NCI-H146 (cell line): ENCODE data around the gene GNAO1.
"Not testable (repeated sequence)": the region's sequence is repeated elsewhere in the genome, so short reads cannot be mapped to it uniquely, and the experiment has no call there.

Experiments
- DNase-seq: peaks from one replicate; lab custom pipeline; 2025; lab: John Stamatoyannopoulos, UW

The GNAO1 gene

GRCh38 chr16:56365552-56365951, 174.3 kb downstream of the GNAO1 start:
- no peak for DNase-seq

DNA sequence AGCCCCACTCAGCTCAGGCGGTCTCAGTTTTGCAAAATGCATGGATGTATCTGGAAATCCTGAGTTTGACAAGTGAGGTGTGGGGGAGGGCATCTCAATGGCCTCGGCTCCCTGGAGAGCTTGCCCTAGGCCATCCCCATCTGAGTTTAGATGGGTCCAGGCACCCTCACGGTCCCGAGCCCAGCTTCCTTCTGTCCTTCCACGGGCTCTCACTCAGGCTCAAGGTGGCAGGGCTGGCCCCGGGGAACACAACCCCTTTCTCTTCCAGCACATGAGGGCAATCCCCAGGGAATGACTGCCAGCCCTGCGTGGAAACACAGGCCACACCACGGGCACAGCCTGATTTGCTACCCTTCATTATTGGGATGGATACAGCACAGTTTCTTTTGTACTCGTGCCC, 175.7 kb downstream of the GNAO1 start:
- DNase-seq, result no peak

- no peak for DNase-seq
Observed at GRCh38 chr16:56367764-56368163, 176.5 kb downstream of the GNAO1 start.

DNA sequence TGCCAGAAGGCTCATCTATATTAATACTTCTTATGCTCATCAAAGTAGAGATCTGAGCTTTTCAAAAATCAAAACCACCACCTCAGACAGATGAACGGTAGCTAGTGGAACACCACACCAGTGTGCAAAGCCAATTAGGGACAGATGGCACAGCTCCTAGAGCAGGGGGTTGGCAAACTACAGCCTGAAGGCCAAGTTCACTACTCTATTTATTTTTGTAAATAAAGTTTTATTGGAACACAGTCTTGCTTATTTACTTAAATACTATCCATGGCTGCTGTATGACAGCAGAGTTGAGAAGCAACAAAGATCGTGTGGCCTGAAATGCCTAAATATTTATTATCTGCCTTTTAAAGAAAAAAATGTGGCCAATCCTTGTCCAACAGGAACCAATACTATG, 177.3 kb downstream of the GNAO1 start:
- DNase-seq, result no peak

- no peak for DNase-seq
Observed at GRCh38 chr16:56369202-56369601, 177.9 kb downstream of the GNAO1 start.

- DNase-seq, result no peak
Observed at GRCh38 chr16:56370185-56370874, 179.0 kb downstream of the GNAO1 start.

- DNase-seq, result no peak
Observed at GRCh38 chr16:56370875-56371659, 179.8 kb downstream of the GNAO1 start.

GRCh38 chr16:56371660-56371937, 180.3 kb downstream of the GNAO1 start:
- no peak for DNase-seq

DNA sequence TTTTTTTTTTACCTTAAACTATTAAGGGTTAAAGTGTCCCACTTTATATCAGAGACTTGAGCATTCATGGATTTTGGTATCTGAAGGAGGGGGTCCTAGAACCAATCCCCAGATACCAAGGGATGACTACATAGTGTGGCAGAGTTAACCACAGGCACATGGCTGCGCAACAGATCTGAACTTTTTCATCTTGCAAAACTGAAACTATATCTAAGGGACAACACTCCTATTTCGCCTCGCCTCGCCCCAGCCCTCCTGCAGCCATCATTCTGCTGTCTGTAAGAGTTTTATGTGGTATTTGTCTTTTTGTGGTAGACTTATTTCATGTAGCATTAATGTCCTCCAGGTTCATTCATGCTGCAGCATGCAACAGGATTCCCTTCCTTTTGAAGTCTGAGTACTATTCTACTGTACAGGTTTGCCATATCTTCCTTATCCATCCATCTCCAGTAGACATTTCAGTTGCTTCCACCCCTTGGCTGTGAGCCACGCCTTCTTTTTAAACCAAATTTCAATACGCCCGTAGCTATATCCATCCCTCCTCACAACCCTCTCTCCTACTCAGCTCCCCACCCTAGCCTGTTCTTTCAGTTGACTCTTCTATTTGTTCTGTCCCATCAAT, 180.8 kb downstream of the GNAO1 start:
- no peak for DNase-seq

DNA sequence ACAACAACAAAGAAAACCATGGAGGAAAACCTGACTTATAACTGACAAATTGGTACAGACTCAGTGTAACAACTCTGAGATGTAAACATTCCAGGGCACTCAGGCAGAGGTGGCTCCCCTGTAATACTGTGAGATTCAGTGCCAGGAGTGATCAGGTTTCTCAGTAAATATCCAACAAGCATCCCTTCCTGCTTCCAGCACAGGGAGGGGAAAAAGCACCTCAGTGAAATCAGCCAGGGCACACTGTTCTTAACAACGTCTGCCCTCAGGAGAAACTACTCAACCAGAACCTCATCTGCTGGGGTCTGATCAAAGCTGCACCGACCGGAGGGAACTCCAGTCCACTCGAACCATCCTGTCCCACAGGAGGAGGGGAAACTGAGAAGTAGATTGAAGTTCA, 181.7 kb downstream of the GNAO1 start:
- DNase-seq, result no peak

DNA sequence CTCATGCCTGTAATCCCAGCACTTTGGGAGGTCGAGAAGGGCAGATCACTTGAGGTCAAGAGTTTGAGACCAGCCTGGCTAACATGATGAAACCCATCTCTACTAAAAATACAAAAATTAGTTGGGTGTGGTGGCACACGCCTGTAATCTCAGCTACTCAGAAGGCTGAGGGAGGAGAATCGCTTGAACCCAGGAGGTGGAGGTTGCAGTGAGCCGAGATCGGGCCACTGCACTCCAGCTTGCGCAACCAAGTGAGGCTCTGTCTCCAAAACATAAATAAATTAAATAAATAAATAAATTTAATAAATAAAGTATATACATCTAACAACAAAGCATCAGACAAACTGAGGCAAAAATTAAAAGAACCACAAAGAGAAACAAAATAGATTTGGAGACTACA, 184.5 kb downstream of the GNAO1 start:
- DNase-seq, result not testable (repeated sequence)

- DNase-seq, result not testable (repeated sequence)
Observed at GRCh38 chr16:56379044-56379443, 187.8 kb downstream of the GNAO1 start.

- not testable (repeated sequence) for DNase-seq
Observed at GRCh38 chr16:56380778-56381485, 189.6 kb downstream of the GNAO1 start.

DNA sequence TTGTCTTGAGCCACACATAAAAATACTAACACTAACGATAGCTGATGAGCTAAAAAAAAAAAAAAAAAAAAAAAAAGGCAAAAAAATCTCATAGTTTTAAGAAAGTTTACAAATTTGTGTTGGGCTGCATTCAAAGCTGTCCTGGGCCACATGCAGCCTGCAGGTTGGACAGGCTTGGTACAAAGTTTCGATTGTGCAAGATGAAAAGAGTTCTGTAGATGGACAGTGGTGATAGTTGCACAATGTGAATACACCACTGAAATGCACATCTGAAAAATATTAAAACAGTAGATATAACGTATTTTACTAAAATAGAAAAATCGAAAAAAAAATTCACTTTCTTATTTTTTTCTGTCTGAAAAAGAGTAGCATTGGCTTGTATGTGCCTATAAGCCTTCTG, 191.2 kb downstream of the GNAO1 start:
- no peak for DNase-seq

- DNase-seq, result no peak
Observed at GRCh38 chr16:56382901-56383355, 191.6 kb downstream of the GNAO1 start.

DNA sequence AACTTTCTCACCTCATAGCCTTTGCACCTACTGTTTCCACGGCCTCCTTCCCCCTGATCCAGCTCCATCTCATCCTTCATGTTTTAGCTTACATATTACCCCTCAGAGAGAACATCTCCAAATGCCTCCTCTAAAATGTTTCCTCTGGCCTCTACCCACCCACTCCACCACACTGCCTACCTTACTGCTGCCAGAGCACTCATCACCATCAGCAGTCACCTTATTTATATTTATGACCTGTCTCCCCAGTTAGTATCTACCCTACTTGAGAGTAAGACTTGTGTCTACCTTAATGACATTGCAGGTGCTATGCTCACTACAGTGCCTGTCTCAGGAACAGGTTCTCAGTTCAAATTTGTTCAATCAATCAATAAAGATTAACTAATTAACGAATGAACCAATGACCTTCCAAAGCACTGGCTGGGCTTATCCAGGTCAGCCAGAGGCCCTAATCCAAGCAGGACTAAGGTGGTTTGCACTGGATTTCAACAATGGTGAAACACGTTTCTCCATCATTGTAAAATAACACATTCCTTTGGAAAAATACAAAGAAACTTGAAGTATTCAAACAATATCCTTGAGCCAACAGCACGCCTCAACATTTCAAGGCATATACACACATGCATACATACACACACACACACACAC, 192.9 kb downstream of the GNAO1 start:
- DNase-seq, result no peak

GRCh38 chr16:56387396-56387795, 196.1 kb downstream of the GNAO1 start:
- DNase-seq, result no peak

DNA sequence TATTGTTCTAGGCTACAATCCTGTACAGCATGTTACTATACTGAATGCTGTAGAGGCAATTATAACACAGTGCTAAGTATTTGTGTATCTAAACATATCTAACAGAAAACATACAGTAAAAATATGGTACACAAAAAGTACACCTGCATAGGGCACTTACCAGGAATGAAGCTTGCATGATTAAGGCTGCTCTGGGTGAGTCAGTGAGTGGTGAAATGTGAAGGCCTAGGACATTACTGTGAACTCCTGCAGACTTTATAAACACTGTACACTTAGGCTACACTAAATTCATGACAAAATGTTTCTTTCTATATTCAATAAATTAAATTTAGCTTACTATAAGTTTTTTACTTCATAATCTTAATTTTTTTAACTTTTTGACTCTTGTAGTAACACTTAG, 196.9 kb downstream of the GNAO1 start:
- DNase-seq, result no peak

DNA sequence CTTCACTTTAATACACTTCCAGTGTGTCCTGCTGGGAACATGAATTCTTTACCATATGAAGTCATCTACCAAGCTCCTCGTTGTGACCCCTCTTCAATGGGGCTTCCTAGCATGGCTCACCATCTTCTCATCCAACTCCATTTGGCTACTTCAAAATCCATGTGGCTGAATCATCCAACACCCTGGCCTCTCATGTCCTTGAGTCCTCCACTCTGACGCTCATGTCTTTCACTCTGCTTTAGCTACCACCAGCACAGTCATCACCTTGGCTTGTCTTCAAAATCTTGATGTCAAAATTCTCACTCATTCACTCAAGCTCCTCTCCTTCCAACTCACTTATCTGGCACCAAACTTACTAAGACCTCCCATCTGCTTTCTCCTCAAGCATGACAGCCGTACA, 198.3 kb downstream of the GNAO1 start:
- DNase-seq, result no peak

DNA sequence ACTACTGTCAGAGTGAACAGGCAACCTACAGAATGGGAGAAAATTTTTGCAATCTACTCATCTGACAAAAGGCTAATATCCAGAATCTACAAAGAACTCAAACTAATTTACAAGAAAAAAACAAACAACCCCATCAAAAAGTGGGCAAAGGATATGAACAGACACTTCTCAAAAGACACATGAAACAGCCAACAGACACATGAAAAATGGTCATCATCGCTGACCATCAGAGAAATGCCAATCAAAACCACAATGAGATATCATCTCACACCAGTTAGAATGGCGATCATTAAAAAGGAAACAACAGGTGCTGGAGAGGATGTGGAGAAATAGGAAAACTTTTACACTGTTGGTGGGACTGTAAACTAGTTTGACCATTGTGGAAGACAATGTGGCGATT, 205.4 kb downstream of the GNAO1 start:
- not testable (repeated sequence) for DNase-seq

DNA sequence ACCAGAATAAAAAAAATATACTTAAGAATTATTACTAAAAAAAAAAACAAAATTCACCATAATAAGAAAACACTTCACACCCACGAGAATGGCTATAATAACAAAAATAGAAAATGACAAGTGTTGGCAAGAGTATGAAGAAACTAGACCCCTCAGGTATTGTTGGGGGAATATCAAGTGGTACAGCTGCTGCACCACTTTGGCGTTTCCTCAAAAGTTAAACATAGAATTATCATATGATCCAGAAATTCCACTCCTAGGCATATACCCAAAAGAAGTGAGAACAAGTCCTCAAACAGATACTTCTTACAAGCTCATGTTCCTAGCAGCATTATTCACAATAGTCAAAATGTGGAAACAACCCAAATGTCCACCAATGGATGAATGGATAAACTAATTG, 207.8 kb downstream of the GNAO1 start:
- no peak for DNase-seq

- no peak for DNase-seq
Observed at GRCh38 chr16:56399486-56399885, 208.2 kb downstream of the GNAO1 start.
